ENCODE measurements around the gene TSPAN32.

GRCh38 chr11:2252018-2252417 lies 49.8 kb upstream of the TSPAN32 start:
- TF ChIP-seq POLR2A (IDR thresholded peaks at IDR 0.05) (no peak), CTCF (IDR thresholded peaks at IDR 0.05 in 8 of 11, conservative IDR thresholded peaks at IDR 0.05 in 3 of 11) (no peak)
